ENCODE data around the gene UQCR11. TPM values are rescaled to one million over a fixed set of nuclear protein-coding genes. Genes with fewer than 3 reads are reported as not detected.

UQCR11 gene
- total and polyA plus RNA-seq, 2 of the 8 experiments (the other 6 are each of a cell fraction or from before 2014, with no cell fraction given) = 162 to 171 TPM

- TF ChIP-seq, protein P1, sequence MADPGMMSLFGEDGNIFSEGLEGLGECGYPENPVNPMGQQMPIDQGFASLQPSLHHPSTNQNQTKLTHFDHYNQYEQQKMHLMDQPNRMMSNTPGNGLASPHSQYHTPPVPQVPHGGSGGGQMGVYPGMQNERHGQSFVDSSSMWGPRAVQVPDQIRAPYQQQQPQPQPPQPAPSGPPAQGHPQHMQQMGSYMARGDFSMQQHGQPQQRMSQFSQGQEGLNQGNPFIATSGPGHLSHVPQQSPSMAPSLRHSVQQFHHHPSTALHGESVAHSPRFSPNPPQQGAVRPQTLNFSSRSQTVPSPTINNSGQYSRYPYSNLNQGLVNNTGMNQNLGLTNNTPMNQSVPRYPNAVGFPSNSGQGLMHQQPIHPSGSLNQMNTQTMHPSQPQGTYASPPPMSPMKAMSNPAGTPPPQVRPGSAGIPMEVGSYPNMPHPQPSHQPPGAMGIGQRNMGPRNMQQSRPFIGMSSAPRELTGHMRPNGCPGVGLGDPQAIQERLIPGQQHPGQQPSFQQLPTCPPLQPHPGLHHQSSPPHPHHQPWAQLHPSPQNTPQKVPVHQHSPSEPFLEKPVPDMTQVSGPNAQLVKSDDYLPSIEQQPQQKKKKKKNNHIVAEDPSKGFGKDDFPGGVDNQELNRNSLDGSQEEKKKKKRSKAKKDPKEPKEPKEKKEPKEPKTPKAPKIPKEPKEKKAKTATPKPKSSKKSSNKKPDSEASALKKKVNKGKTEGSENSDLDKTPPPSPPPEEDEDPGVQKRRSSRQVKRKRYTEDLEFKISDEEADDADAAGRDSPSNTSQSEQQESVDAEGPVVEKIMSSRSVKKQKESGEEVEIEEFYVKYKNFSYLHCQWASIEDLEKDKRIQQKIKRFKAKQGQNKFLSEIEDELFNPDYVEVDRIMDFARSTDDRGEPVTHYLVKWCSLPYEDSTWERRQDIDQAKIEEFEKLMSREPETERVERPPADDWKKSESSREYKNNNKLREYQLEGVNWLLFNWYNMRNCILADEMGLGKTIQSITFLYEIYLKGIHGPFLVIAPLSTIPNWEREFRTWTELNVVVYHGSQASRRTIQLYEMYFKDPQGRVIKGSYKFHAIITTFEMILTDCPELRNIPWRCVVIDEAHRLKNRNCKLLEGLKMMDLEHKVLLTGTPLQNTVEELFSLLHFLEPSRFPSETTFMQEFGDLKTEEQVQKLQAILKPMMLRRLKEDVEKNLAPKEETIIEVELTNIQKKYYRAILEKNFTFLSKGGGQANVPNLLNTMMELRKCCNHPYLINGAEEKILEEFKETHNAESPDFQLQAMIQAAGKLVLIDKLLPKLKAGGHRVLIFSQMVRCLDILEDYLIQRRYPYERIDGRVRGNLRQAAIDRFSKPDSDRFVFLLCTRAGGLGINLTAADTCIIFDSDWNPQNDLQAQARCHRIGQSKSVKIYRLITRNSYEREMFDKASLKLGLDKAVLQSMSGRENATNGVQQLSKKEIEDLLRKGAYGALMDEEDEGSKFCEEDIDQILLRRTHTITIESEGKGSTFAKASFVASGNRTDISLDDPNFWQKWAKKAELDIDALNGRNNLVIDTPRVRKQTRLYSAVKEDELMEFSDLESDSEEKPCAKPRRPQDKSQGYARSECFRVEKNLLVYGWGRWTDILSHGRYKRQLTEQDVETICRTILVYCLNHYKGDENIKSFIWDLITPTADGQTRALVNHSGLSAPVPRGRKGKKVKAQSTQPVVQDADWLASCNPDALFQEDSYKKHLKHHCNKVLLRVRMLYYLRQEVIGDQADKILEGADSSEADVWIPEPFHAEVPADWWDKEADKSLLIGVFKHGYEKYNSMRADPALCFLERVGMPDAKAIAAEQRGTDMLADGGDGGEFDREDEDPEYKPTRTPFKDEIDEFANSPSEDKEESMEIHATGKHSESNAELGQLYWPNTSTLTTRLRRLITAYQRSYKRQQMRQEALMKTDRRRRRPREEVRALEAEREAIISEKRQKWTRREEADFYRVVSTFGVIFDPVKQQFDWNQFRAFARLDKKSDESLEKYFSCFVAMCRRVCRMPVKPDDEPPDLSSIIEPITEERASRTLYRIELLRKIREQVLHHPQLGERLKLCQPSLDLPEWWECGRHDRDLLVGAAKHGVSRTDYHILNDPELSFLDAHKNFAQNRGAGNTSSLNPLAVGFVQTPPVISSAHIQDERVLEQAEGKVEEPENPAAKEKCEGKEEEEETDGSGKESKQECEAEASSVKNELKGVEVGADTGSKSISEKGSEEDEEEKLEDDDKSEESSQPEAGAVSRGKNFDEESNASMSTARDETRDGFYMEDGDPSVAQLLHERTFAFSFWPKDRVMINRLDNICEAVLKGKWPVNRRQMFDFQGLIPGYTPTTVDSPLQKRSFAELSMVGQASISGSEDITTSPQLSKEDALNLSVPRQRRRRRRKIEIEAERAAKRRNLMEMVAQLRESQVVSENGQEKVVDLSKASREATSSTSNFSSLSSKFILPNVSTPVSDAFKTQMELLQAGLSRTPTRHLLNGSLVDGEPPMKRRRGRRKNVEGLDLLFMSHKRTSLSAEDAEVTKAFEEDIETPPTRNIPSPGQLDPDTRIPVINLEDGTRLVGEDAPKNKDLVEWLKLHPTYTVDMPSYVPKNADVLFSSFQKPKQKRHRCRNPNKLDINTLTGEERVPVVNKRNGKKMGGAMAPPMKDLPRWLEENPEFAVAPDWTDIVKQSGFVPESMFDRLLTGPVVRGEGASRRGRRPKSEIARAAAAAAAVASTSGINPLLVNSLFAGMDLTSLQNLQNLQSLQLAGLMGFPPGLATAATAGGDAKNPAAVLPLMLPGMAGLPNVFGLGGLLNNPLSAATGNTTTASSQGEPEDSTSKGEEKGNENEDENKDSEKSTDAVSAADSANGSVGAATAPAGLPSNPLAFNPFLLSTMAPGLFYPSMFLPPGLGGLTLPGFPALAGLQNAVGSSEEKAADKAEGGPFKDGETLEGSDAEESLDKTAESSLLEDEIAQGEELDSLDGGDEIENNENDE (IDR thresholded peaks at IDR 0.05; ENCODE audit: insufficient replicate concordance, low read length) = no peak
- TF ChIP-seq CREB1 (IDR thresholded peaks at IDR 0.05) (no peak), GTF2F1 (IDR thresholded peaks at IDR 0.05; ENCODE audit: borderline replicate concordance, low read depth, low read length) (no peak), MAFK (IDR thresholded peaks at IDR 0.05; ENCODE audit: low read depth, low read length) (no peak), YY1 (IDR thresholded peaks at IDR 0.05; ENCODE audit: low read depth, low read length) (no peak), SP4 (IDR thresholded peaks at IDR 0.05; ENCODE audit: low read length) (no peak)
These were observed 37.4 kb downstream of the UQCR11 start (continued) for GRCh38 chr19:1567848-1568227.
